ENCODE data around the gene CAMK2D.

Gene CAMK2D

GRCh38 chr4:113757486-113757885 lies 4.1 kb downstream of the CAMK2D start:
- H3K4me3 ChIP-seq (ENCODE audit: low read depth in 1 of 5, low read length in 5 of 5): no peak overlapping the region
- H3K27ac ChIP-seq (ENCODE audit: low read depth, low read length): peak overlapping the region; percentile 18
- H3K27me3 ChIP-seq (ENCODE audit: control insufficient read depth in 5 of 5, insufficient read depth in 4 of 5, low read length in 5 of 5): no peaks in the 10 kb centered on the region
- peaks cover 0 to 38% (median 30%) of the 10 kb centered on the region in 5 donors for H3K4me1 ChIP-seq (ENCODE audit: control insufficient read depth in 5 of 5, insufficient read depth in 5 of 5, low read length in 5 of 5)
- H3K36me3 ChIP-seq (ENCODE audit: control insufficient read depth in 5 of 5, insufficient read depth in 5 of 5, low read length in 5 of 5): peaks cover 0 to 2% (median 0%) of the 10 kb centered on the region in 5 donors
- H3K9me3 ChIP-seq (ENCODE audit: control insufficient read depth in 5 of 5, low read length in 5 of 5): no peaks in the 10 kb centered on the region
- H3K9ac ChIP-seq (ENCODE audit: low read length in 5 of 5): peak overlapping the region in 1 of 5 donors; percentile 2

DNA sequence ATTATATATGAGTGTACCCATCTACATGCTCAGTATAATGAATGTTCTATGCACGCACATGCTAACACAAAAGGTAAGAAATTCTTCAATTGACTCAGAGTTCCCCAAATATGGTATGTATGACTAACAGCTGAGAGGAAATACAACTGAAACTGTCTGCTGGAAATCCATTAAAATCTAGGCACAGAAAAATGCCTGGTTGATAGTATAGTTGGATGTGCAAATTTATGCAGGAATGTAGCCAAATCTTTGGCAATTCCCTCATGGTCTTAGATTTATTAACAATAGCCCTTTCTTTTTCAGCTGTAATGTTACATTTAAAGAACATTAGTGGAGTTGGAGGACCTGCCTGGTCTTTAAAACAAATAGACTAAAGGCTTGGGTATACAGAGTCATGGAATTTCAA lies 5.5 kb downstream of the CAMK2D start:
- Histone ChIP-seq H3K4me1 (ENCODE audit: control insufficient read depth in 5 of 5, insufficient read depth in 5 of 5, low read length in 5 of 5) (peaks cover 0 to 32% (median 24%) of the 10 kb centered on the region in 5 donors), H3K36me3 (ENCODE audit: control insufficient read depth in 5 of 5, insufficient read depth in 5 of 5, low read length in 5 of 5) (peaks cover 0 to 2% (median 0%) of the 10 kb centered on the region in 5 donors), H3K27me3 (ENCODE audit: control insufficient read depth in 5 of 5, insufficient read depth in 4 of 5, low read length in 5 of 5) (no peaks in the 10 kb centered on the region), H3K4me3 (ENCODE audit: low read depth in 1 of 5, low read length in 5 of 5) (no peak overlapping the region), H3K9ac (ENCODE audit: low read length in 5 of 5) (no peak overlapping the region), H3K27ac (ENCODE audit: low read depth, low read length) (no peak overlapping the region), H3K9me3 (ENCODE audit: control insufficient read depth in 5 of 5, low read length in 5 of 5) (no peaks in the 10 kb centered on the region)

GRCh38 chr4:113750734-113751133 lies 10.8 kb downstream of the CAMK2D start:
- Histone ChIP-seq H3K9ac (ENCODE audit: low read length in 5 of 5) (no peak overlapping the region), H3K36me3 (ENCODE audit: control insufficient read depth in 5 of 5, insufficient read depth in 5 of 5, low read length in 5 of 5) (peaks cover 0 to 2% (median 0%) of the 10 kb centered on the region in 5 donors), H3K27me3 (ENCODE audit: control insufficient read depth in 5 of 5, insufficient read depth in 4 of 5, low read length in 5 of 5) (no peaks in the 10 kb centered on the region), H3K4me1 (ENCODE audit: control insufficient read depth in 5 of 5, insufficient read depth in 5 of 5, low read length in 5 of 5) (peaks cover 0 to under 1% (median 0%) of the 10 kb centered on the region in 5 donors), H3K27ac (ENCODE audit: low read depth, low read length) (no peak overlapping the region), H3K4me3 (ENCODE audit: low read depth in 1 of 5, low read length in 5 of 5) (no peak overlapping the region), H3K9me3 (ENCODE audit: control insufficient read depth in 5 of 5, low read length in 5 of 5) (no peaks in the 10 kb centered on the region)

DNA sequence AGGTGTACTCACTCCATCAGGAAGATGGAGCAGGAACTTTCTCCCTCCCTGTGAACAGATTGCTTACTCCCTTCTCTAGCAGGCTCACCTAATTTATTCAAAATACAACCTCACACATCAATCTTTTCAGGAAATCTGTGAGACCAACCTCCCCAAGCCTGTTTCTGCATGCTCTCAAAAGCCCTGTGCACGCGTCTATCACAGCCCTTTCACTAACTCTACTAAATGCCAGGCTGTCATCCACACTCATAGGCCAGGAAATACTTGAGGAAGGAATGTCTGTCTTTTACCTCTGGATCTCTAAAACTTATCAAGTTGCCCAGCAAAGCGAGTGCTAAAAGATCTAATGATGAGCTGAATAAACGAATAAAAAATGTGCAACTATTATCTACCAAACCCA lies 11.2 kb downstream of the CAMK2D start:
- no peaks in the 10 kb centered on the region for H3K4me1 ChIP-seq (ENCODE audit: control insufficient read depth in 5 of 5, insufficient read depth in 5 of 5, low read length in 5 of 5)
- peaks cover 0 to 2% (median 0%) of the 10 kb centered on the region in 5 donors for H3K36me3 ChIP-seq (ENCODE audit: control insufficient read depth in 5 of 5, insufficient read depth in 5 of 5, low read length in 5 of 5)
- no peaks in the 10 kb centered on the region for H3K27me3 ChIP-seq (ENCODE audit: control insufficient read depth in 5 of 5, insufficient read depth in 4 of 5, low read length in 5 of 5)
- no peak overlapping the region for H3K4me3 ChIP-seq (ENCODE audit: low read depth in 1 of 5, low read length in 5 of 5)
- no peak overlapping the region for H3K9ac ChIP-seq (ENCODE audit: low read length in 5 of 5)
- H3K27ac ChIP-seq (ENCODE audit: low read depth, low read length): no peak overlapping the region
- H3K9me3 ChIP-seq (ENCODE audit: control insufficient read depth in 5 of 5, low read length in 5 of 5): no peaks in the 10 kb centered on the region

DNA sequence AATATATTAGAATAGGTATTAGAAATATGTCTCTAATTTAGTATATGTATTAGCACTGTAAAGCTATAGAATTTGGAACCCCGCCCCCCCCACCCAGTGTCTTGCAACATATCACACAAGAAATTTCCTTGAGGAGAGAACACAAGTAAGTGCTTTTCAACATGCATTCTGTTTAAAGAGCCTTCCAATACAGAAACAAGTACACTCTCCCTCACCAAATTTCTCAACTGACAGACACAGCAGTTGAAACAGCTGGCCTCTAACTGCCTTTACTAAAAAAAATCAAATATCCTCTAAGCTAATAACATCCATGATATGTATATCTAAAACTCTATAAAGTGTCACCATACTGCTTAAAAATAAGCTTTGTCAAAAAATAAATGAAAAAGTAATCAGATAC lies 12.4 kb downstream of the CAMK2D start:
- Histone ChIP-seq H3K4me1 (ENCODE audit: control insufficient read depth in 5 of 5, insufficient read depth in 5 of 5, low read length in 5 of 5) (no peaks in the 10 kb centered on the region), H3K9me3 (ENCODE audit: control insufficient read depth in 5 of 5, low read length in 5 of 5) (no peaks in the 10 kb centered on the region), H3K27me3 (ENCODE audit: control insufficient read depth in 5 of 5, insufficient read depth in 4 of 5, low read length in 5 of 5) (no peaks in the 10 kb centered on the region), H3K4me3 (ENCODE audit: low read depth in 1 of 5, low read length in 5 of 5) (no peak overlapping the region), H3K9ac (ENCODE audit: low read length in 5 of 5) (no peak overlapping the region), H3K36me3 (ENCODE audit: control insufficient read depth in 5 of 5, insufficient read depth in 5 of 5, low read length in 5 of 5) (peaks cover 0 to 2% (median 0%) of the 10 kb centered on the region in 5 donors), H3K27ac (ENCODE audit: low read depth, low read length) (no peak overlapping the region)

GRCh38 chr4:113747949-113748348 lies 13.6 kb downstream of the CAMK2D start:
- Histone ChIP-seq H3K9ac (ENCODE audit: low read length in 5 of 5) (no peak overlapping the region), H3K27me3 (ENCODE audit: control insufficient read depth in 5 of 5, insufficient read depth in 4 of 5, low read length in 5 of 5) (no peaks in the 10 kb centered on the region), H3K4me3 (ENCODE audit: low read depth in 1 of 5, low read length in 5 of 5) (no peak overlapping the region), H3K4me1 (ENCODE audit: control insufficient read depth in 5 of 5, insufficient read depth in 5 of 5, low read length in 5 of 5) (peaks cover 0 to 6% (median 0%) of the 10 kb centered on the region in 5 donors), H3K36me3 (ENCODE audit: control insufficient read depth in 5 of 5, insufficient read depth in 5 of 5, low read length in 5 of 5) (peaks cover 0 to 2% (median 0%) of the 10 kb centered on the region in 5 donors), H3K9me3 (ENCODE audit: control insufficient read depth in 5 of 5, low read length in 5 of 5) (no peaks in the 10 kb centered on the region), H3K27ac (ENCODE audit: low read depth, low read length) (no peak overlapping the region)

DNA sequence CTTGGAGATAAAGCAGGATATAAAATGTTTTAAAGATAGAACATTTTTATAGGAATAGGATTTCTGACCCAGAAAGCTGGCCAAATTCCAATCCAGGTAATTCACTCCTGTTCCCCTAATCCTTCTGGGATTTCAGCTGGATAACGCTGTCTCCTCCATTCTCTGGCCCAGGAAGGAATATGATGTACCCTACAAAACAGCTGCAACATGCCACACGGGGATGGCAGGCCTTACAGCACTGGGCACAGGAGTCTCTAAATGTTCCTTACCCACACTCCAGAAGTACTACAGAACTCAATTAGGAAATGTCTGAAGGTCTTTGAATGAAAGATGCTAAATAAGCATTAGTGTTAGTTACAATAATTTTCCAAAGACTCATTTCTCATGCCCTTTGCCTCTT lies 15.8 kb downstream of the CAMK2D start:
- peaks cover 0 to 7% (median 0%) of the 10 kb centered on the region in 5 donors for H3K4me1 ChIP-seq (ENCODE audit: control insufficient read depth in 5 of 5, insufficient read depth in 5 of 5, low read length in 5 of 5)
- no peaks in the 10 kb centered on the region for H3K27me3 ChIP-seq (ENCODE audit: control insufficient read depth in 5 of 5, insufficient read depth in 4 of 5, low read length in 5 of 5)
- no peak overlapping the region for H3K9ac ChIP-seq (ENCODE audit: low read length in 5 of 5)
- no peaks in the 10 kb centered on the region for H3K9me3 ChIP-seq (ENCODE audit: control insufficient read depth in 5 of 5, low read length in 5 of 5)
- H3K36me3 ChIP-seq (ENCODE audit: control insufficient read depth in 5 of 5, insufficient read depth in 5 of 5, low read length in 5 of 5): peaks cover 0 to 8% (median 0%) of the 10 kb centered on the region in 5 donors
- no peak overlapping the region for H3K4me3 ChIP-seq (ENCODE audit: low read depth in 1 of 5, low read length in 5 of 5)
- no peak overlapping the region for H3K27ac ChIP-seq (ENCODE audit: low read depth, low read length)

DNA sequence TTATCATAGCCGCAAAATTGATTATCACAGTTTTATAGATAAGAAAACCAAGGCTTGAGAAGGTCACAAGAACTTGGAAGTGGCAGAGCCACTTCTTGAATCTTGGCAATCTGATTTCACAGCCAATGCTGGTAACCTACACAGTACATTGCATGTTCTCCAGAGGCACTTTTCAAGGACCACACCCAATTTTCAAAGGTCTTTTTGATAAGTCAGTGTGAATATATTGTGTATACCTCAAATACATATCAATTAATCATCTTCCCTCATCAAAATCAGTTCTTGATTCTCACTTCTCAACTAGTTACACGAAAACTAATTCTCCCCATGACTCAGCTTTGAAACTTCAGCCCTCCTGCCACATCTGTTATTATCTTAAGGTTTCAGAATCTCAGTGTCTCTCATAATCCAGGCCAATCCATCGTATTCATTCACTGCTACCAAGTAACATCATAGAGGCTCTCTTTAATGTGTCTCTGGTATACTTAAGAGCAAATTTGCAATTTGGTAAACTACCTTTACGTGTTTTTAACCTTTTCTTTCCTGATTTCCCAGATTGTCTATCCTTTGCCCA lies 16.8 kb downstream of the CAMK2D start:
- Histone ChIP-seq H3K27ac (ENCODE audit: low read depth, low read length) (no peak overlapping the region), H3K36me3 (ENCODE audit: control insufficient read depth in 5 of 5, insufficient read depth in 5 of 5, low read length in 5 of 5) (peaks cover 0 to 8% (median 0%) of the 10 kb centered on the region in 5 donors), H3K9me3 (ENCODE audit: control insufficient read depth in 5 of 5, low read length in 5 of 5) (no peaks in the 10 kb centered on the region), H3K4me3 (ENCODE audit: low read depth in 1 of 5, low read length in 5 of 5) (no peak overlapping the region), H3K9ac (ENCODE audit: low read length in 5 of 5) (no peak overlapping the region), H3K4me1 (ENCODE audit: control insufficient read depth in 5 of 5, insufficient read depth in 5 of 5, low read length in 5 of 5) (peaks cover 0 to 7% (median 0%) of the 10 kb centered on the region in 5 donors), H3K27me3 (ENCODE audit: control insufficient read depth in 5 of 5, insufficient read depth in 4 of 5, low read length in 5 of 5) (no peaks in the 10 kb centered on the region)

DNA sequence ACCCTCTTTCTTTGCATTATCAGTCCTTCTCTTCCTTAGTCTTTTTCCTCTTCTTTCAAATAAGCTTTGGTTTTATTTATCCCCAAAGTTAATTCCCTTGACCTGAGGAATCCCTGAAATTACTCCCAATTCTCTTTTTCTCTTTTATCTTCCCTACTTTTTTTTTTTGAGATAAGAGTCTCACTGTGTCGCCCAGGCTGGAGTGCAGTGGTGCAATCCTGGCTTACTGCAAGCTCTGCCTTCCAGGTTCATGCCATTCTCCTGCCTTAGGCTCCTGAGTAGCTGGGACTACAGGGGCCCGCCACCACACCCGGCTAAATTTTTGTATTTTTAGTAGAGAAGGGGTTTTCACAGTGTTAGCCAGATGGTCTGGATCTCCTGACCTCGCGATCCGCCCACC lies 17.8 kb downstream of the CAMK2D start:
- Histone ChIP-seq H3K27me3 (ENCODE audit: control insufficient read depth in 5 of 5, insufficient read depth in 4 of 5, low read length in 5 of 5) (no peaks in the 10 kb centered on the region), H3K27ac (ENCODE audit: low read depth, low read length) (peak overlapping the region; percentile 12), H3K4me3 (ENCODE audit: low read depth in 1 of 5, low read length in 5 of 5) (no peak overlapping the region), H3K4me1 (ENCODE audit: control insufficient read depth in 5 of 5, insufficient read depth in 5 of 5, low read length in 5 of 5) (peaks cover 0 to 13% (median 5%) of the 10 kb centered on the region in 5 donors), H3K9me3 (ENCODE audit: control insufficient read depth in 5 of 5, low read length in 5 of 5) (no peaks in the 10 kb centered on the region), H3K36me3 (ENCODE audit: control insufficient read depth in 5 of 5, insufficient read depth in 5 of 5, low read length in 5 of 5) (peaks cover 0 to 8% (median 0%) of the 10 kb centered on the region in 5 donors), H3K9ac (ENCODE audit: low read length in 5 of 5) (no peak overlapping the region)

GRCh38 chr4:113742643-113743042 lies 18.9 kb downstream of the CAMK2D start:
- H3K36me3 ChIP-seq (ENCODE audit: control insufficient read depth in 5 of 5, insufficient read depth in 5 of 5, low read length in 5 of 5): peaks cover 0 to 8% (median 0%) of the 10 kb centered on the region in 5 donors

More at GRCh38 chr4:113742643-113743042, 18.9 kb downstream of the CAMK2D start:
- Histone ChIP-seq H3K4me1 (ENCODE audit: control insufficient read depth in 5 of 5, insufficient read depth in 5 of 5, low read length in 5 of 5) (peaks cover 0 to 21% (median 13%) of the 10 kb centered on the region in 5 donors), H3K9me3 (ENCODE audit: control insufficient read depth in 5 of 5, low read length in 5 of 5) (no peaks in the 10 kb centered on the region), H3K27ac (ENCODE audit: low read depth, low read length) (peak overlapping the region; percentile 12), H3K4me3 (ENCODE audit: low read depth in 1 of 5, low read length in 5 of 5) (no peak overlapping the region), H3K9ac (ENCODE audit: low read length in 5 of 5) (no peak overlapping the region), H3K27me3 (ENCODE audit: control insufficient read depth in 5 of 5, insufficient read depth in 4 of 5, low read length in 5 of 5) (no peaks in the 10 kb centered on the region)
